HepG2 (cell line): ENCODE measurements around the gene GRIN3B. TPM values are rescaled to one million over a fixed set of nuclear protein-coding genes. Genes with fewer than 3 reads are reported as not detected.

Source experiments
- ATAC-seq: fragments of 200-7000 bp; cut with Tn5 transposase; 3 replicates; pipeline ENCODE4 v1.9.1; 2020; ENCODE audit warnings: mild to moderate bottlenecking, moderate library complexity
- BruUV-seq: library from RNA; stranded (reverse); fragments of 400-500 nt; replicated peaks from 2 replicates; lab custom pipeline; 2021; lab: Mats Ljungman, UMichigan
- CTCF ChIA-PET: fragments of 300-600 bp; formaldehyde crosslinking; extraction: SDS; loops from one replicate; lab custom pipeline; 2021; ENCODE audit warnings: low total read pairs, inconsistent platforms, low intra/inter-chr PET ratio; lab: Yijun Ruan, JAX
- POLR2A ChIA-PET: fragments of 350-600 bp; sonication (Branson Sonifier 250); formaldehyde crosslinking; loops from one replicate; lab custom pipeline; 2020; ENCODE audit warnings: antibody characterized with exemption, inconsistent platforms; lab: Yijun Ruan, JAX
- DNase-seq: peaks from one replicate; pipeline ENCODE4 v3.0.0-alpha.2; 2015; ENCODE audit warnings: low spot score
- FAIRE-seq: peaks from 3 replicates; lab custom pipeline; 2011; peaks lifted over from hg19 to GRCh38; lab: Jason Lieb, UNC
- H2AFZ ChIP-seq: one replicate; pipeline ENCODE4 v1.6.1; 2011; ENCODE audit warnings: low read length, inconsistent platforms
- H3K27ac ChIP-seq: fragments of 300-600 bp; 3 replicates; pipeline ENCODE4 v1.8.0; 2011; ENCODE audit warnings: mixed run types, mild to moderate bottlenecking, mixed read lengths, low read length, inconsistent platforms; ENCODE audit not compliant: insufficient read depth; ENCODE audit errors: extremely low read length
- H3K27me3 ChIP-seq, 2 experiments: fragments of 200-600 bp in 1 of 2; 2 replicates in 1 of 2; 3 replicates in 1 of 2; pipeline versions ENCODE4 v1.6.0 to v1.8.0; 2011; ENCODE audit warnings: low read length in 2 of 2, mild to moderate bottlenecking in 2 of 2, moderate library complexity in 2 of 2, inconsistent platforms in 1 of 2; ENCODE audit not compliant: insufficient read depth in 2 of 2, control insufficient read depth in 1 of 2
- H3K36me3 ChIP-seq, 2 experiments: fragments of 200-600 bp in 1 of 2; replicated peaks in 1 of 2; 2 replicates in 1 of 2; 3 replicates in 1 of 2; pipeline versions ENCODE4 v1.5.1 to v1.8.0; 2011; ENCODE audit warnings: low read length in 2 of 2, inconsistent platforms in 1 of 2; ENCODE audit not compliant: insufficient read depth in 2 of 2, control insufficient read depth in 1 of 2
- H3K4me1 ChIP-seq: 2 replicates; pipeline ENCODE4 v1.5.1; 2012; ENCODE audit warnings: low read length, inconsistent platforms; ENCODE audit not compliant: insufficient read depth
- H3K4me2 ChIP-seq: 2 replicates; pipeline ENCODE4 v1.6.0; 2011; ENCODE audit warnings: low read depth, low read length, inconsistent platforms
- H3K4me3 ChIP-seq, 3 experiments: fragments of 200-600 bp in 1 of 3; sonication (generic), shearing (Covaris generic) in 1 of 3; replicated peaks in 1 of 3; 2 replicates each; pipeline ENCODE4 v1.5.1; 2011 to 2016; ENCODE audit warnings: low read length in 3 of 3, inconsistent platforms in 2 of 3, low read depth in 2 of 3, mild to moderate bottlenecking in 2 of 3, control low read depth in 1 of 3, mixed read lengths in 1 of 3; ENCODE audit not compliant: insufficient read depth in 1 of 3
- H3K79me2 ChIP-seq: one replicate; pipeline ENCODE4 v1.6.1; 2011; ENCODE audit warnings: low read length, inconsistent platforms; ENCODE audit not compliant: insufficient read depth
- H3K9ac ChIP-seq: 2 replicates; pipeline ENCODE4 v1.6.0; 2011; ENCODE audit warnings: mild to moderate bottlenecking, low read depth, low read length, inconsistent platforms; ENCODE audit not compliant: insufficient read depth
- H3K9me3 ChIP-seq: 2 replicates; pipeline ENCODE4 v1.5.1; 2012; ENCODE audit warnings: mild to moderate bottlenecking, low read length
- H4K20me1 ChIP-seq: 2 replicates; pipeline ENCODE4 v1.6.0; 2011; ENCODE audit warnings: inconsistent platforms, mild to moderate bottlenecking, low read length, moderate library complexity; ENCODE audit not compliant: insufficient read depth
- AKAP8 ChIP-seq: sonication (generic); formaldehyde crosslinking; IDR thresholded peaks from 2 replicates; pipeline ENCODE4 v1.5.1; 2020; ENCODE audit warnings: mild to moderate bottlenecking, missing genetic modification reagents
- CHD4 ChIP-seq: fragments of 200-600 bp; sonication (generic); IDR thresholded peaks from 2 replicates; pipeline ENCODE4 v1.7.0; 2017; ENCODE audit warnings: mild to moderate bottlenecking, low read length, borderline replicate concordance
- KDM5B ChIP-seq: sonication (generic); formaldehyde crosslinking; IDR thresholded peaks from 2 replicates; pipeline ENCODE4 v1.4.0; 2020; ENCODE audit warnings: missing genetic modification reagents, mild to moderate bottlenecking, borderline replicate concordance
- LCORL ChIP-seq, 2 experiments: fragments of 450-650 bp in 1 of 2; sonication (generic) in 1 of 2; formaldehyde crosslinking in 1 of 2; IDR thresholded peaks; 2 replicates each; pipeline versions ENCODE4 v1.5.0 to v1.6.1; 2017 to 2020; ENCODE audit warnings: antibody characterized with exemption in 1 of 2, missing genetic modification reagents in 1 of 2
- PCBP1 ChIP-seq: fragments of 200-400 bp; formaldehyde crosslinking; IDR thresholded peaks from 2 replicates; pipeline ENCODE4 v1.6.1; 2017; ENCODE audit warnings: mild to moderate bottlenecking, low read depth, low read length, borderline replicate concordance
- RBFOX2 ChIP-seq: fragments of 200-400 bp; formaldehyde crosslinking; IDR thresholded peaks from 2 replicates; pipeline ENCODE4 v1.6.1; 2017; ENCODE audit warnings: low read depth, mild to moderate bottlenecking, low read length
- TARDBP ChIP-seq: sonication (generic); formaldehyde crosslinking; IDR thresholded peaks from 2 replicates; pipeline ENCODE4 v1.8.0; 2022; ENCODE audit warnings: mild to moderate bottlenecking, missing genetic modification reagents
- ZBTB38 ChIP-seq: sonication (generic); formaldehyde crosslinking; IDR thresholded peaks from 2 replicates; pipeline ENCODE4 v1.5.1; 2020; ENCODE audit warnings: mild to moderate bottlenecking, missing genetic modification reagents
- ZNF225 ChIP-seq: sonication (generic); formaldehyde crosslinking; IDR thresholded peaks from 2 replicates; pipeline ENCODE4 v1.4.0; 2020; ENCODE audit warnings: mild to moderate bottlenecking, missing genetic modification reagents
- ZNF598 ChIP-seq: sonication (generic); formaldehyde crosslinking; IDR thresholded peaks from 2 replicates; pipeline ENCODE4 v1.5.1; 2020; ENCODE audit warnings: mild to moderate bottlenecking, missing genetic modification reagents, borderline replicate concordance
- ZNF788 ChIP-seq: sonication (generic); formaldehyde crosslinking; IDR thresholded peaks from 2 replicates; pipeline ENCODE4 v1.5.0; 2020; ENCODE audit warnings: mild to moderate bottlenecking, missing genetic modification reagents, borderline replicate concordance
- WGBS: methylation state at CpG from one replicate; pipeline ENCODE4 v1.1.6; 2017; ENCODE audit warnings: low lambda C conversion rate; 5-methylcytosine and 5-hydroxymethylcytosine counted together
- in situ Hi-C: cut with HindIII; loops from 2 replicates; pipeline ENCODE4 v1.10.0; 2017; ENCODE audit warnings: low pct_unique_long_range_greater_than_20kb; ENCODE audit not compliant: extremely low pct_ligation_motif_present
- intact Hi-C: fragments of 100-400 bp; cut with micrococcal nuclease; formaldehyde crosslinking; loops from one replicate; pipeline ENCODE4 v1.10.0; 2022; ENCODE audit not compliant: unreplicated experiment
- polyA plus RNA-seq, 8 experiments: library from polyadenylated mRNA; depleted of rRNA in 3 of 8; stranded (reverse) in 7 of 8; unstranded in 1 of 8; fragments of >200 nt; fragmentation: Illumina TruSeq in 4 of 8; extraction: Trizol in 4 of 8; gene quantifications; 2 replicates each; pipeline versions ENCODE4 v1.2.1 to v1.2.3, GENCODE V29; 2011 to 2016; ENCODE audit warnings: low read depth in 4 of 8, missing spikeins in 1 of 8, mixed read lengths in 1 of 8; ENCODE audit not compliant: insufficient read depth in 1 of 8
- total RNA-seq, 5 experiments: library from RNA; depleted of rRNA; stranded (reverse); fragments of >200 nt; fragmentation: Illumina TruSeq; extraction: Trizol; gene quantifications; 2 replicates each; pipeline ENCODE4 v1.2.3, GENCODE V29; 2016; ENCODE audit warnings: low read depth in 1 of 5
- TF ChIP-seq, protein P1 (sequence below): sonication (generic); formaldehyde crosslinking; IDR thresholded peaks from 2 replicates; pipeline ENCODE4 v1.5.0; 2020; ENCODE audit warnings: mild to moderate bottlenecking, missing genetic modification reagents
- TF ChIP-seq, protein P2 (sequence below): sonication (generic); formaldehyde crosslinking; IDR thresholded peaks from 2 replicates; pipeline ENCODE4 v1.4.0; 2020; ENCODE audit warnings: missing genetic modification reagents, borderline replicate concordance
- TF ChIP-seq, protein P3 (sequence below): sonication (generic); formaldehyde crosslinking; IDR thresholded peaks from 2 replicates; pipeline ENCODE4 v1.8.1; 2023; ENCODE audit warnings: mild to moderate bottlenecking, moderate library complexity, missing genetic modification reagents

Gene GRIN3B
- total and polyA plus RNA-seq, 2 of the 13 experiments (the other 11 are each of a cell fraction or from before 2014, with no cell fraction given) = 0.07 to 0.20 TPM

DNA sequence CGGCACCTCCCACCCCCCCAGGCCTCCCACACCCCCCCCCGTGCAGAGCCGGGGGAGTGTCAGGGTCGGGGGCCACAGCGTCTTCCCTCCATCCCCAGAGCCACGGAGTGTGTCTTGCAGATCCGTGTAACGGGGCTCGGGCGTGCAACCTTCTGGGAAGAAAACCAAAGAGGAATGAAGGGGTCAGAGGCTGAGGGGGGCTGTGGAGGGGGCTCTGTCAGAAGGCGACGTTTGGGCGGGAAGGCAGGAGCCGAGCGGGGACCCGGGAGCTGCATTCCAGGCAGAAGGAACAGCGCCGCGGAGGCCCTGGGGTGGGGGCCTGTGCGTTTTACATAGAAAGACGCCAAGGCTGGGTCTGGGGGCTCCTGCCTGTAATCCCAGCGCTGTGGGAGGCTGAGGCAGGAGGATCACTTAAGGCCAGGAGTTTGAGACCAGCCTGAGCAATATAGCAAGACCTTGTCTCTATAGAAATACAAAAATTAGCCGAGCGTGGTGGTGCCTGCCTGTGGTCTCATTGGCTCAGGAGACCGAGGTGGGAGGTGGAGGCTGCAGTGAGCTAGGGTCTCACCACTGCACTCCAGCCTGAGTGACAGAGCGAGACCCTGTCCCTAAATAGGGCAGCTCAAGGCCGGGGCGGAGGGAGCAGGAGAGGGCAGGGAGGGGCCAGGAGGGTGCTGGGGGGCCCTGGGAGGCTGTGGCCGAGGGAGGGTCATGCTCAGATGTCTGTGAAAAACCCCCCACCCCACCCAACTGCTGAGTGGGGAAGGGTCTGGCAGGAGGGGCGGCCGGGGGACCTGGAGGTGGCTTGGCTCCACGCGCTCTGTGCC is 46.6 kb upstream of the GRIN3B start:
- in situ Hi-C loops = no loop called here
- intact Hi-C loops = loop anchor here (2.0 kb wide), 2 partner anchors 19 to 67 kb away; partner anchors contain the start of genes RNU6-2 and TMEM259
- Histone ChIP-seq H3K27me3 (no peaks in the 10 kb centered on the region), H4K20me1 (no peaks in the 10 kb centered on the region), H3K4me3 (peak overlapping the region in 1 of 3 experiments; percentile 31; a peak in 3 of 6 replicates), H3K4me1 (peaks cover 81% of the 10 kb centered on the region), H3K36me3 (peaks cover 7 to 8% of the 10 kb centered on the region in 2 experiments; a peak in 4 of 5 replicates), H2AFZ (no peak overlapping the region), H3K9me3 (no peaks in the 10 kb centered on the region), H3K9ac (peak overlapping the region; percentile 92), H3K27ac (peak overlapping the region; percentile 99), H3K4me2 (peak overlapping the region; percentile 86), H3K79me2 (peaks cover 67% of the 10 kb centered on the region)
- ATAC-seq (peak; percentile 6; the same call in 2 of the 3 replicates), DNase-seq (no peak), FAIRE-seq (no peak)
- POLR2A ChIA-PET = interaction anchor here (0.7 to 4.8 kb wide), 11 partner anchors 8 to 175 kb away, joined by 3 to 50 read pairs (median 18); partner anchors contain the start of gene WDR18
- TSS peak; percentile 22 for BruUV-seq
- CTCF ChIA-PET = no interaction called here
- 60% methylated on average over 27 of the region's 33 CpGs for WGBS
- 0 out of 2 replicates have a peak, but pooled peaks have one; percentile 51 for TF ChIP-seq CHD4
- 0 out of 2 replicates have a peak, but pooled peaks have one; percentile 10 for TF ChIP-seq RBFOX2
- no peak for TF ChIP-seq ZNF225 (CRISPR knock-in tag)
- TF ChIP-seq, protein P1, sequence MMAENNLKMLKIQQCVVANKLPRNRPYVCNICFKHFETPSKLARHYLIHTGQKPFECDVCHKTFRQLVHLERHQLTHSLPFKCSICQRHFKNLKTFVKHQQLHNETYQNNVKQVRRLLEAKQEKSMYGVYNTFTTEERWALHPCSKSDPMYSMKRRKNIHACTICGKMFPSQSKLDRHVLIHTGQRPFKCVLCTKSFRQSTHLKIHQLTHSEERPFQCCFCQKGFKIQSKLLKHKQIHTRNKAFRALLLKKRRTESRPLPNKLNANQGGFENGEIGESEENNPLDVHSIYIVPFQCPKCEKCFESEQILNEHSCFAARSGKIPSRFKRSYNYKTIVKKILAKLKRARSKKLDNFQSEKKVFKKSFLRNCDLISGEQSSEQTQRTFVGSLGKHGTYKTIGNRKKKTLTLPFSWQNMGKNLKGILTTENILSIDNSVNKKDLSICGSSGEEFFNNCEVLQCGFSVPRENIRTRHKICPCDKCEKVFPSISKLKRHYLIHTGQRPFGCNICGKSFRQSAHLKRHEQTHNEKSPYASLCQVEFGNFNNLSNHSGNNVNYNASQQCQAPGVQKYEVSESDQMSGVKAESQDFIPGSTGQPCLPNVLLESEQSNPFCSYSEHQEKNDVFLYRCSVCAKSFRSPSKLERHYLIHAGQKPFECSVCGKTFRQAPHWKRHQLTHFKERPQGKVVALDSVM (CRISPR knock-in tag) = peak; percentile 74
- 0 out of 2 replicates have a peak, but pooled peaks have one; percentile 26 for TF ChIP-seq TARDBP (CRISPR knock-in tag)
- TF ChIP-seq, protein P2, sequence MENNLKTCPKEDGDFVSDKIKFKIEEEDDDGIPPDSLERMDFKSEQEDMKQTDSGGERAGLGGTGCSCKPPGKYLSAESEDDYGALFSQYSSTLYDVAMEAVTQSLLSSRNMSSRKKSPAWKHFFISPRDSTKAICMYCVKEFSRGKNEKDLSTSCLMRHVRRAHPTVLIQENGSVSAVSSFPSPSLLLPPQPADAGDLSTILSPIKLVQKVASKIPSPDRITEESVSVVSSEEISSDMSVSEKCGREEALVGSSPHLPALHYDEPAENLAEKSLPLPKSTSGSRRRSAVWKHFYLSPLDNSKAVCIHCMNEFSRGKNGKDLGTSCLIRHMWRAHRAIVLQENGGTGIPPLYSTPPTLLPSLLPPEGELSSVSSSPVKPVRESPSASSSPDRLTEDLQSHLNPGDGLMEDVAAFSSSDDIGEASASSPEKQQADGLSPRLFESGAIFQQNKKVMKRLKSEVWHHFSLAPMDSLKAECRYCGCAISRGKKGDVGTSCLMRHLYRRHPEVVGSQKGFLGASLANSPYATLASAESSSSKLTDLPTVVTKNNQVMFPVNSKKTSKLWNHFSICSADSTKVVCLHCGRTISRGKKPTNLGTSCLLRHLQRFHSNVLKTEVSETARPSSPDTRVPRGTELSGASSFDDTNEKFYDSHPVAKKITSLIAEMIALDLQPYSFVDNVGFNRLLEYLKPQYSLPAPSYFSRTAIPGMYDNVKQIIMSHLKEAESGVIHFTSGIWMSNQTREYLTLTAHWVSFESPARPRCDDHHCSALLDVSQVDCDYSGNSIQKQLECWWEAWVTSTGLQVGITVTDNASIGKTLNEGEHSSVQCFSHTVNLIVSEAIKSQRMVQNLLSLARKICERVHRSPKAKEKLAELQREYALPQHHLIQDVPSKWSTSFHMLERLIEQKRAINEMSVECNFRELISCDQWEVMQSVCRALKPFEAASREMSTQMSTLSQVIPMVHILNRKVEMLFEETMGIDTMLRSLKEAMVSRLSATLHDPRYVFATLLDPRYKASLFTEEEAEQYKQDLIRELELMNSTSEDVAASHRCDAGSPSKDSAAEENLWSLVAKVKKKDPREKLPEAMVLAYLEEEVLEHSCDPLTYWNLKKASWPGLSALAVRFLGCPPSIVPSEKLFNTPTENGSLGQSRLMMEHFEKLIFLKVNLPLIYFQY (CRISPR knock-in tag) = no peak
- peak; percentile 43; the same call in 1 of the 2 replicates for TF ChIP-seq ZNF788 (CRISPR knock-in tag)
- peak; percentile 11; the same call in 1 of the 2 replicates for TF ChIP-seq ZBTB38 (CRISPR knock-in tag)
- TF ChIP-seq ZNF598 (CRISPR knock-in tag) = peak; percentile 17; the same call in 1 of the 2 replicates
- no peak for TF ChIP-seq LCORL (IDR thresholded peaks at IDR 0.05)
- 0 out of 2 replicates have a peak, but pooled peaks have one; percentile 33 for TF ChIP-seq LCORL (CRISPR knock-in tag; IDR thresholded peaks at IDR 0.05)
- peak; percentile 1; the same call in 1 of the 2 replicates for TF ChIP-seq KDM5B (CRISPR knock-in tag)
- peak; percentile 21; the same call in 1 of the 2 replicates for TF ChIP-seq PCBP1
- TF ChIP-seq, protein P3, sequence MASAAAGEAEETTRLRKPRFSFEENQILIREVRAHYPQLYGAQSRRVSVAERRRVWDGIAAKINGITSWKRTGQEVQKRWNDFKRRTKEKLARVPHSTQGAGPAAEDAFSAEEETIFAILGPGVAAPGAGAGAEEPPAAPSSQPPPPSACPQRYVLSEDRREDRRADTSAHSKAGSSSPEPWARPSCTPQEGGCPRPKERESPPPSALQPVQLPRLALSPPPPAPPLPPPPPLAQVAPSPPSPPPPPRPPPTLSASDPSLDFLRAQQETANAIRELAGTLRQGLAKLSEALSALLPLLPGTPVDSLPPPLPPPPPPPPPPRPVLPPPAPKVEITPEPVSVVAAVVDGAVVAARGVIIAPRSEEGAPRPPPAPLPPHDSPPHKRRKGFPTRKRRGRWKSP (CRISPR knock-in tag) = 0 out of 2 replicates have a peak, but pooled peaks have one; percentile 36
- peak; percentile 4; the same call in 1 of the 2 replicates for TF ChIP-seq AKAP8 (CRISPR knock-in tag)
